Heart right ventricle (tissue), 16 donors: ENCODE measurements around the gene AUTS2. TPM values are rescaled to one million over a fixed set of nuclear protein-coding genes. Genes with fewer than 3 reads are reported as not detected.
A peak's percentile ranks its signal among the peaks of the same experiment; 100 is the strongest.

Source experiments
- ATAC-seq, 8 donors: fragments of 200-7000 bp; cut with Tn5 transposase; one replicate each; pipeline ENCODE4 v1.9.1; 2020; ENCODE audit warnings: mild to moderate bottlenecking in 8 of 8, moderate library complexity in 8 of 8, moderate number of reproducible peaks in 1 of 8
- DNase-seq, 2 donors: peaks; one replicate each; pipeline ENCODE4 v3.0.0-alpha.2; 2020
- H3K27ac ChIP-seq, 10 donors: fragments of 200-600 bp; sonication (generic) in 2 of 10; one replicate each; pipeline versions ENCODE4 v1.5.0 to v1.8.0; 2020 to 2022; ENCODE audit warnings: mild to moderate bottlenecking in 3 of 10
- H3K27me3 ChIP-seq, 7 donors: fragments of 200-600 bp; one replicate each; pipeline ENCODE4 v1.8.0; 2021 to 2022; ENCODE audit warnings: mild to moderate bottlenecking in 2 of 7
- H3K36me3 ChIP-seq, 9 donors: fragments of 200-600 bp; sonication (generic) in 1 of 9; one replicate each; pipeline versions ENCODE4 v1.5.0 to v1.8.0; 2020 to 2022; ENCODE audit warnings: mild to moderate bottlenecking in 2 of 9
- H3K4me1 ChIP-seq, 9 donors: fragments of 200-600 bp; sonication (generic) in 1 of 9; one replicate each; pipeline versions ENCODE4 v1.5.0 to v1.8.0; 2020 to 2022; ENCODE audit warnings: mild to moderate bottlenecking in 4 of 9
- H3K4me3 ChIP-seq, 10 donors: fragments of 200-600 bp; sonication (generic) in 2 of 10; one replicate each; pipeline versions ENCODE4 v1.5.0 to v1.8.0; 2020 to 2022; ENCODE audit warnings: mild to moderate bottlenecking in 7 of 10, moderate library complexity in 2 of 10
- H3K9me3 ChIP-seq, 11 donors: fragments of 200-600 bp in 10 of 11; sonication (generic) in 2 of 11; one replicate each; pipeline versions ENCODE4 v1.5.0 to v1.8.0; 2013 to 2022; ENCODE audit warnings: mild to moderate bottlenecking in 2 of 11, control low read depth in 1 of 11, moderate library complexity in 1 of 11
- CTCF ChIP-seq, 9 donors: fragments of 200-600 bp; sonication (generic) in 2 of 9; IDR thresholded peaks; one replicate each; pipeline versions ENCODE4 v1.5.0 to v1.8.0; 2021 to 2022; ENCODE audit warnings: antibody characterized with exemption in 9 of 9, mild to moderate bottlenecking in 5 of 9, moderate library complexity in 1 of 9
- WGBS, 2 donors: extraction: QIAGEN DNeasy Blood & Tissue Kit; methylation state at CpG; one replicate each; pipeline ENCODE4 v1.1.7; 2013; ENCODE audit warnings: inconsistent platforms in 1 of 2; 5-methylcytosine and 5-hydroxymethylcytosine counted together
- intact Hi-C, 10 donors: fragments of 100-400 bp; cut with DNase I; formaldehyde crosslinking; loops; one replicate each; pipeline versions ENCODE4 v1.11.1 to v1.14.2; 2022
- polyA plus RNA-seq, 2 donors: library from polyadenylated mRNA; stranded (reverse); fragments of 200-250 nt; gene quantifications; one replicate each; pipeline ENCODE4 v1.2.3, GENCODE V29; 2013
- total RNA-seq, 10 donors: library from RNA; stranded (reverse); fragmentation: NEBNext Ultra II Directional in 3 of 10; extraction: Animal tissue kit (Norgen Biotek cat#: 25700) in 3 of 10; gene quantifications; one replicate each; pipeline versions ENCODE4 v1.2.1 to v1.2.4, GENCODE V29; 2021 to 2023
- donor health status: Arrhythmogenic right ventricular cardiomyopathy.
- donor health status: ischemic (EF 13 %, LVEDD 7.1; RV severe dilation, severe dysfunction).
- donor health status: healthy with polysubstance abuse.
- donor health status: DM: no; HTN: yes; CAD: no.
- donor health status: DM: no; HTN: no; CAD: no.
- donor health status: ischemic (EF 25% LVEDD 6.9; RV normal size, moderate dysfunction).
- donor health status: ischemic (EF 25% LVEDD 5.7; RV mildly dilated, moderate dysfunction).
- donor health status: healthy.
- donor health status: DM: yes; HTN: yes; CAD: no.
- donor health status: Ischemic cardiomyopathy.
- donor health status: ischemic (EF 35%, LVEDD 5.7; RV mildly dilated, moderate dysfunction).
- donor health status: nonischemic (EF 11% LVEDD 7.7; RV severe dilation, severe dysfunction).
- donor health status: DM: yes; HTN: yes; CAD: no.
- donor health status: PGD.
- donor health status: ischemic (EF 29% LVEDD 5.4; RV normal size, mild dysfunction).
- donor health status: nonischemic (EF 23%, LVEDD 6.1; RV moderate dilation, normal function).

The AUTS2 gene
- total and polyA plus RNA-seq, 12 donors = 1.6 to 11.2 (median 7.3) TPM

GRCh38 chr7:70047384-70047783, 449.1 kb downstream of the AUTS2 start:
- WGBS, 2 donors = 93 to 100% methylated on average over 1 of the region's 1 CpG
- DNase-seq = no peak
- H3K4me1 ChIP-seq = peaks cover 0 to 10% (median 5%) of the 10 kb centered on the region in 9 donors
- no peaks in the 10 kb centered on the region for H3K9me3 ChIP-seq
- no peak overlapping the region for H3K4me3 ChIP-seq
- TF ChIP-seq CTCF (IDR thresholded peaks at IDR 0.05) = no peak
- H3K27me3 ChIP-seq = no peaks in the 10 kb centered on the region
- no peak for ATAC-seq
- intact Hi-C loops = loop anchor here in 2 of 10 donors (10.0 kb wide), 2 partner anchors 117 to 657 kb away; no protein-coding TSS in a partner anchor
- no peak overlapping the region for H3K27ac ChIP-seq
- no peaks in the 10 kb centered on the region for H3K36me3 ChIP-seq

- H3K4me3 ChIP-seq = no peak overlapping the region
- no peak for DNase-seq
- peaks cover 0 to 10% (median 3%) of the 10 kb centered on the region in 9 donors for H3K4me1 ChIP-seq
- WGBS, 2 donors = 66 to 83% methylated on average over 3 of the region's 3 CpGs
- no peak for TF ChIP-seq CTCF (IDR thresholded peaks at IDR 0.05)
- no peaks in the 10 kb centered on the region for H3K27me3 ChIP-seq
- intact Hi-C loops = loop anchor here in 2 of 10 donors (10.0 kb wide), 2 partner anchors 117 to 657 kb away; no protein-coding TSS in a partner anchor
- H3K36me3 ChIP-seq = no peaks in the 10 kb centered on the region
- peak in 1 of 8 donors; percentile 46 for ATAC-seq
- H3K9me3 ChIP-seq = no peaks in the 10 kb centered on the region
- H3K27ac ChIP-seq = no peak overlapping the region
These were observed 449.7 kb downstream of the AUTS2 start for GRCh38 chr7:70047891-70048448.

- Histone ChIP-seq H3K36me3 (no peaks in the 10 kb centered on the region), H3K4me1 (peaks cover 0 to 8% (median 0%) of the 10 kb centered on the region in 9 donors), H3K27me3 (no peaks in the 10 kb centered on the region), H3K27ac (no peak overlapping the region), H3K4me3 (no peak overlapping the region), H3K9me3 (no peaks in the 10 kb centered on the region)
- TF ChIP-seq CTCF (IDR thresholded peaks at IDR 0.05) = no peak
- WGBS, 2 donors = 98% methylated on average over 1 of the region's 1 CpG
- intact Hi-C loops = no loop called here
- no peak for ATAC-seq
- no peak for DNase-seq
These were observed 453.5 kb downstream of the AUTS2 start for GRCh38 chr7:70051726-70052125.

GRCh38 chr7:70052691-70053090, 454.4 kb downstream of the AUTS2 start:
- intact Hi-C loops = no loop called here
- no peaks in the 10 kb centered on the region for H3K27me3 ChIP-seq
- ATAC-seq = no peak
- no peak for TF ChIP-seq CTCF (IDR thresholded peaks at IDR 0.05)
- no peaks in the 10 kb centered on the region for H3K9me3 ChIP-seq
- no peaks in the 10 kb centered on the region for H3K36me3 ChIP-seq
- H3K27ac ChIP-seq = no peak overlapping the region
- no peak overlapping the region for H3K4me3 ChIP-seq
- DNase-seq = no peak
- peaks cover 0 to 8% (median 0%) of the 10 kb centered on the region in 9 donors for H3K4me1 ChIP-seq
